HG03558 (cell line): Measurements from ENCODE around the gene SLC15A2.

ENCODE experiments used
- ATAC-seq: cut with Tn5 transposase; IDR thresholded peaks from one replicate; pipeline ENCODE4 v1.9.1; 2021; ENCODE audit warnings: moderate number of reproducible peaks; ENCODE audit not compliant: unreplicated experiment; ENCODE audit errors: extremely low read depth

SLC15A2 gene

DNA sequence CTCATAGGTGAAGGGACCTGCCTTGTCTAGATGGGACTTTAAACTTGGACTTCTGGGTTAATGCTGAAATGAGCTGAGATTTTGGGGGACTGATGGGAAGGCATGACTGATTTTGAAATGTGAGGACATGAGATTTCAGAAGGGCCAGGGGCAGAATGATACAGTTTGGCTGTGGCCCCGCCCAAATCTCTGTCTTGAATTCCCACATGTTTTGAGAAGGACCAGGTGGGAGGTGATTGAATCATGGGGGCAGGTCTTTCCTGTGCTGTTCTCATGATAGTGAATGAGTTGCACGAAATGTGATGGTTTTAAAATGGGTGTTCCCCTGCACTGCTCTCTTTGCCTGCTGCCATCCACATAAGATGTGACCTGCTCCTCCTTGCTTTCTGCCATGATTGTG, 85.0 kb downstream of the SLC15A2 start:
- no peak for ATAC-seq

DNA sequence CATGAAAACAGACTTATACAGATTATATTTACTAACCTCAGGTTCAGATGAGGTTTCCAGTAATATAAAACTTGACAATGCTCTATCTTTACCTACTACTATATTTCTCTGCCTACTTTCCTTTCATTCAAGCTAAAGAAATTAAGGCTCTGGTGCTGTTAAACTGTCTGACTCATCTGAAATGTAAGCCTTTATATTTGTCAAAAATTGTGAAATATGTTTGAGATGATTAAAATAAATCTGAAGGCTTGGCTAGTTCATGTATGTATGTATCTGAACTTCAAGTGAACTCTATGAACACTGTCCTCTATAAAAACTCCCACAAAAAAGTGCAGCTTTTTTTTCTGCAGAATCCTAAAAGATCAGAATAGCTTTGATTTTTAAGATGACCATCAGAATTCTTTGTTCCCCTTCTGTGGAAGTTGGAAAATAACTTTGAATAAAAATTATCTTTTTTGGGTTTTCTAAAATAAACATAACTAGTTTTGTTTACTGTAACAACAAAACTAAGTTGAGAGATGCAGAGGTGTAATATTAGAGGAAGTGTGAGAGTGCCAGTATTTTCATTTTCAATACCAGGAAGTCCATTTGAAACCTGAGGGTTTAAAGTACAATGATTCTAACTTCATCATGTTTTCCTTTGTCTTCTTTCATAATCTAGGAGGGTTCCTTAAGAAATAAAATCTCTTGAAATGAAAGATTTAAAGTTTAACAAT, 85.7 kb downstream of the SLC15A2 start:
- no peak for ATAC-seq

DNA sequence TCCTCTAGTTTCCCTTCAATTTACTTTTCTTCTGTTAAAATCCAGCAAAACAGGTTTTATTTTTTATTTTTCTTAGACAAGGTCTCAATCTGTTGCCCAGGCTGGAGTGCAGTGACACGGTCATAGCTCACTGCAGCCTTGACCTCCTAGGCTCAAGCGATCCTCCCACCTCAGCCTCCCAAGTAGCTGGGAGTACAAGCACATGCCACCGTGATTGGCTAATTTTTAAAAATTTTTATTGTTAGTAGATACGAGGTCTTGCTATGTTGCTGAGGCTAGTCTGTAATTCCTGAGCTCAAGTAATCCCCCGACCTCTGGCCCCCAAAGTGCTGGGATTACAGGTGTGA, 86.2 kb downstream of the SLC15A2 start:
- no peak for ATAC-seq

DNA sequence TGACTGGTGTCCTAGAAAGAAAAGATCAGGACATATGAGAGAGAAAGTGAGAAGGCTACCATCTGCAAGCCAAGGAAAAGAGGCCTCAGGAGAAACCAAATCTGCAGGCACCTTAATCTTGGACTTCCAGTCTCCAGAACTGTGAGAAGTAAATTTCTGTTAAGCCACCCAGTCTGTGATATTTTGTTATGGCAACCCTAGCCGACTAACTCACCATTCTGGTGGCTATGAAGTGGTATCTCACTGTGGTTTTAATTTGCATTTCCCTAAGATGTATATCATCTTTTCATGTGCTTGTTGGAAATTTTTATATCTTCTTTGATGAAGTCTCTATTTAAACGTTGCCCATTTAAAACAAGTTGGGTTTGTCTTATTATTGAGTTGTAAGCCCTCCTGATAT, 87.3 kb downstream of the SLC15A2 start:
- ATAC-seq: no peak

DNA sequence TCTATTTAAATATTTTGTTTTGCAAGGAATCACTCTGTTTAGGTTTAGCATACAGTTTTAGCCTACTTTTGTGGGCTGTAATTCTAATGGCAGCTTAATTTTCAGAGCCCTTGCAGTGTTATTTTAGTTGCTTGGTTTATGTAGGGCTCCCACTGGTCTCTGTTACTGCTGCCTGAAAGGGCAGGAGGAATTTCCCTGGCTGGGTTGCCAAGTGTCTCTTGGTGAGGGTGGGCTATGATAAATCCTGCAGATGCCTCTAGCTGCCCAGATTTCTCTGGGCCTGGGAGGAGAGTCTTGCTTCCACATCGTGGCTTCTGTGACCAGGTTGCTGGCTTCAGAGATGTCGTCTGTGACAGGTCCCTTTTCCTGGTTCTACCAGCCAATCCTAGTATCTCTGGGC, 91.6 kb downstream of the SLC15A2 start:
- no peak for ATAC-seq

DNA sequence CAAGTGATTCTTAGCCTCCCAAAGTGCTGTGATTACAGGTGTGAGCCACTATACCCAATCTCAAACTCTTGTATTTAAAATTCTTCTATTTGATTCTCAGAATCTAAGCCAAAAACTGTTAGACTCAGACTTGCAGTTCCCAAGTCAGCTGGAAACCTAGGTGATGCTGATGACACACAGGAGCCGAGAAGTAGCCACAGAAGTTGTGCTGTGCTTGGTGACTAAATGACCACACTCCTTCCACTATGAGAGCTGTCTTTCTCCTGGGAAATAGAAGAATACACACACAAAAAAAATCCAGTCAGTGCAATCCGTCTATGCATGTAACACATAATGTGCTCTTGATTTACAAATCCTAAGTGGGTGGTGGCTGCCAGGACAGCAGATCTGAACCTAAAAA, 93.9 kb downstream of the SLC15A2 start:
- ATAC-seq: no peak

- ATAC-seq: no peak
Observed at GRCh38 chr3:121989943-121990342, 95.7 kb downstream of the SLC15A2 start.

GRCh38 chr3:121992601-121993560, 98.7 kb downstream of the SLC15A2 start:
- peak; percentile 45 for ATAC-seq
